Measurements from ENCODE around the gene CASP9.
"Not testable (repeated sequence)": the region's sequence is repeated elsewhere in the genome, so short reads cannot be mapped to it uniquely, and the experiment has no call there.

Gene CASP9

GRCh38 chr1:15485636-15486035 is 38.4 kb downstream of the CASP9 start:
- H3K9ac ChIP-seq (ENCODE audit: low read length), result no peak overlapping the region
- H3K4me1 ChIP-seq (ENCODE audit: control insufficient read depth, insufficient read depth, low read length), result no peaks in the 10 kb centered on the region
- no peak overlapping the region for H3K4me3 ChIP-seq (ENCODE audit: low read length)
- H3K27me3 ChIP-seq (ENCODE audit: control insufficient read depth, insufficient read depth, low read length), result no peaks in the 10 kb centered on the region
- H3K27ac ChIP-seq (ENCODE audit: low read depth, low read length), result no peak overlapping the region
- no peaks in the 10 kb centered on the region for H3K36me3 ChIP-seq (ENCODE audit: control insufficient read depth, insufficient read depth, low read length)

DNA sequence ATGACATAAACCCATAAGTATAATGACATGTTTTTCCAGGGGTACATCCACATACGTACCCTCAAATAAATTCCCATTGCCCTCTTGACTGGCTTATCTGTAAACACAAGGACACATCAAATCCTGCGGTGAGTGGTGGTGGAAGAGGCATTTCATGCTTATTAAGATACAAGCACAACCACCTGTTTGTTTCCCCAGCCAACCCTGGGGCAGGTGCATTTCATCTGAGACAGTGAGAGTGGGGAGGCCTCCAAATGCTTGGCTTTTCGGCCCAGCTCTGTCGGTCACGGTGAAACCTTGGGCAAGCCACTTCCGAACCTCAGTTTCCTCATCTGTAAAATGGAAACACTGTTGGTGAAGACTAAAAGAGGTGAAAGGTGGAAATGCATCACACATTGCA is 39.6 kb downstream of the CASP9 start:
- not testable (repeated sequence) for H3K27ac ChIP-seq (ENCODE audit: low read depth, low read length); H3K9ac ChIP-seq (ENCODE audit: low read length); H3K4me3 ChIP-seq (ENCODE audit: low read length); H3K4me1 ChIP-seq (ENCODE audit: control insufficient read depth, insufficient read depth, low read length); H3K36me3 ChIP-seq (ENCODE audit: control insufficient read depth, insufficient read depth, low read length); H3K27me3 ChIP-seq (ENCODE audit: control insufficient read depth, insufficient read depth, low read length)

DNA sequence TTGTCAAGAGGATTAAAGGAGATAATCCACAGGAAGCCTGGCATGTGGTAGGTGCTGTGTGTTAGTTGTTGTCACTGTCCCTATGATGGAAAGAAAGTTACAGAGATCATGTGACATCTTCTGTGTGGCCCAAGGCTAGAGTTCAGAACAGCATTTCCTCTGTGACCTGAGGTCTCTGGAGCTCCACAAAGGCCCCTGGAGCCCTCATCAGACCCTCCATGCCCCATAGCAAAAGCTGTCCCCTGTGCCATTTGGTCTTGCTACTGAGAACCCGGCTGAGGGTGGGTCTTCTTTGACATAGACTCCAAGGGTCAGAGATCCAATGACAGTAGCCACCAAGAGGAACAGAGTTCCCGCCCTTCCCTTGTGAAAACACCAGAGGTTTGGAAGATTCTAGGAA is 40.0 kb downstream of the CASP9 start:
- no peak overlapping the region for H3K9ac ChIP-seq (ENCODE audit: low read length)
- H3K4me3 ChIP-seq (ENCODE audit: low read length), result no peak overlapping the region
- H3K36me3 ChIP-seq (ENCODE audit: control insufficient read depth, insufficient read depth, low read length), result no peaks in the 10 kb centered on the region
- no peak overlapping the region for H3K27ac ChIP-seq (ENCODE audit: low read depth, low read length)
- no peaks in the 10 kb centered on the region for H3K27me3 ChIP-seq (ENCODE audit: control insufficient read depth, insufficient read depth, low read length)
- no peaks in the 10 kb centered on the region for H3K4me1 ChIP-seq (ENCODE audit: control insufficient read depth, insufficient read depth, low read length)

GRCh38 chr1:15482983-15483543 is 41.0 kb downstream of the CASP9 start:
- not testable (repeated sequence) for H3K36me3 ChIP-seq (ENCODE audit: control insufficient read depth, insufficient read depth, low read length); H3K4me1 ChIP-seq (ENCODE audit: control insufficient read depth, insufficient read depth, low read length); H3K27ac ChIP-seq (ENCODE audit: low read depth, low read length); H3K9ac ChIP-seq (ENCODE audit: low read length); H3K27me3 ChIP-seq (ENCODE audit: control insufficient read depth, insufficient read depth, low read length); H3K4me3 ChIP-seq (ENCODE audit: low read length)

GRCh38 chr1:15482455-15482854 is 41.6 kb downstream of the CASP9 start:
- H3K4me3 ChIP-seq (ENCODE audit: low read length); H3K36me3 ChIP-seq (ENCODE audit: control insufficient read depth, insufficient read depth, low read length); H3K9ac ChIP-seq (ENCODE audit: low read length); H3K4me1 ChIP-seq (ENCODE audit: control insufficient read depth, insufficient read depth, low read length); H3K27ac ChIP-seq (ENCODE audit: low read depth, low read length); H3K27me3 ChIP-seq (ENCODE audit: control insufficient read depth, insufficient read depth, low read length): not testable (repeated sequence)

- H3K4me3 ChIP-seq (ENCODE audit: low read length), result no peak overlapping the region
- no peaks in the 10 kb centered on the region for H3K27me3 ChIP-seq (ENCODE audit: control insufficient read depth, insufficient read depth, low read length)
- no peaks in the 10 kb centered on the region for H3K36me3 ChIP-seq (ENCODE audit: control insufficient read depth, insufficient read depth, low read length)
- no peak overlapping the region for H3K9ac ChIP-seq (ENCODE audit: low read length)
- H3K27ac ChIP-seq (ENCODE audit: low read depth, low read length), result no peak overlapping the region
- no peaks in the 10 kb centered on the region for H3K4me1 ChIP-seq (ENCODE audit: control insufficient read depth, insufficient read depth, low read length)
These were observed 44.2 kb downstream of the CASP9 start for GRCh38 chr1:15479654-15480347.

GRCh38 chr1:15477646-15478212 is 46.3 kb downstream of the CASP9 start:
- no peak overlapping the region for H3K9ac ChIP-seq (ENCODE audit: low read length)
- H3K4me1 ChIP-seq (ENCODE audit: control insufficient read depth, insufficient read depth, low read length), result no peaks in the 10 kb centered on the region
- H3K36me3 ChIP-seq (ENCODE audit: control insufficient read depth, insufficient read depth, low read length), result no peaks in the 10 kb centered on the region
- no peak overlapping the region for H3K27ac ChIP-seq (ENCODE audit: low read depth, low read length)
- H3K27me3 ChIP-seq (ENCODE audit: control insufficient read depth, insufficient read depth, low read length), result no peaks in the 10 kb centered on the region
- no peak overlapping the region for H3K4me3 ChIP-seq (ENCODE audit: low read length)

GRCh38 chr1:15476927-15477326 is 47.1 kb downstream of the CASP9 start:
- Histone ChIP-seq H3K27ac (ENCODE audit: low read depth, low read length) (no peak overlapping the region), H3K4me3 (ENCODE audit: low read length) (no peak overlapping the region), H3K9ac (ENCODE audit: low read length) (no peak overlapping the region), H3K27me3 (ENCODE audit: control insufficient read depth, insufficient read depth, low read length) (no peaks in the 10 kb centered on the region), H3K4me1 (ENCODE audit: control insufficient read depth, insufficient read depth, low read length) (no peaks in the 10 kb centered on the region), H3K36me3 (ENCODE audit: control insufficient read depth, insufficient read depth, low read length) (no peaks in the 10 kb centered on the region)

DNA sequence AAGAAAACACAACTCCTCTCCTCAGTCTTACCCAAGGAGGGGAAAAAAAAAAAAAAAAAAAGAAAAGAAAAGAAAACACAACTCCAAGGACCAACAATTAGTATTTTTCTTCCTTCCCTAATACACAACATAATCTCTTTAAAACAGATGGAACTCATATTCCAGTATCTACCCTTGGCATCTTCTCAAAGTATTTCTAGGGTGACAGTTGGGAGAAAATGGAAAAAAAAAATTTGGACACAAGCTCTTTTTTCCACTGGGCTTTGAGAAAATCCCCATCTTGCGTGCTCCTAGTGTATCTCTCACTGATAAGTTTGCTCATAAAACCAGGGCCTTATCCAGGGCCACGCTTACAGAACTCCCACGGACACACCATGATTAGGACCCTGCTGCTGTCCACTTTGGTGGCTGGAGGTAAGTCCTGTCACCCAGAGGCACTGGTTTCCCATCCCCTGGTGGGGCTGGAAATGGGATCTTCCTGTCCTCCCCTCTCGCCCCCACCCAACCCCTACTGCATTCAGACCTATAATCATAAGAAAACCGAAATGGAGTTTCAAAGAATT is 48.2 kb downstream of the CASP9 start, which contains the start of gene CELA2B:
TSS of gene CELA2B (plus strand) at position 353 of the 563 bp plus-strand sequence. CDS start at position 375, 22 bp downstream.
- Histone ChIP-seq H3K4me1 (ENCODE audit: control insufficient read depth, insufficient read depth, low read length) (no peaks in the 10 kb centered on the region), H3K9ac (ENCODE audit: low read length) (no peak within 1 kb of the TSS), H3K4me3 (ENCODE audit: low read length) (no peak within 1 kb of the TSS), H3K27ac (ENCODE audit: low read depth, low read length) (no peak within 1 kb of the TSS), H3K36me3 (ENCODE audit: control insufficient read depth, insufficient read depth, low read length) (no peaks in the 10 kb centered on the region), H3K27me3 (ENCODE audit: control insufficient read depth, insufficient read depth, low read length) (no peaks in the 10 kb centered on the region)

GRCh38 chr1:15472587-15472986 is 51.4 kb downstream of the CASP9 start:
- H3K4me1 ChIP-seq (ENCODE audit: control insufficient read depth, insufficient read depth, low read length), result no peaks in the 10 kb centered on the region
- no peaks in the 10 kb centered on the region for H3K36me3 ChIP-seq (ENCODE audit: control insufficient read depth, insufficient read depth, low read length)
- no peaks in the 10 kb centered on the region for H3K27me3 ChIP-seq (ENCODE audit: control insufficient read depth, insufficient read depth, low read length)
- H3K4me3 ChIP-seq (ENCODE audit: low read length), result no peak overlapping the region
- H3K9ac ChIP-seq (ENCODE audit: low read length), result no peak overlapping the region
- H3K27ac ChIP-seq (ENCODE audit: low read depth, low read length), result no peak overlapping the region

DNA sequence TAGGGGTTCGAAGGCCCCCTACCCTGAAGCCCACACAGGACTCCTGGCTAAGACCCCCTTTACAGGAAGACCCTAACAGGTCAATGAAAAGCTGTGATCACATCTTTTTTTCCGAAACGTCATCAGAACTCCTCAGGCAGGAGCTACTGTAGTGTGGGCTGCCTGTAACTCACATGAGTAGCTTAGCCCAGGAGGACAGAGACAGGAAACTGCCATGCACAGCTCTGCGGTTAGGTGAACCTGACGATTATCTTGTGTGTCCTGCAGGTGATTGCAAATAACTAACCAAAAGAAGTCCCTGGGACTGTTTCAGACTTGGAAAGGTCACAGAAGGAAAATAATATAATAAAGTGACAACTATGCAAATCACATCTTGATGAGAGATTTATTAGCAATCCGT is 52.3 kb downstream of the CASP9 start:
- H3K4me1 ChIP-seq (ENCODE audit: control insufficient read depth, insufficient read depth, low read length); H3K36me3 ChIP-seq (ENCODE audit: control insufficient read depth, insufficient read depth, low read length); H3K9ac ChIP-seq (ENCODE audit: low read length); H3K4me3 ChIP-seq (ENCODE audit: low read length); H3K27me3 ChIP-seq (ENCODE audit: control insufficient read depth, insufficient read depth, low read length); H3K27ac ChIP-seq (ENCODE audit: low read depth, low read length): not testable (repeated sequence)

GRCh38 chr1:15471067-15471466 is 52.9 kb downstream of the CASP9 start:
- not testable (repeated sequence) for H3K36me3 ChIP-seq (ENCODE audit: control insufficient read depth, insufficient read depth, low read length); H3K4me1 ChIP-seq (ENCODE audit: control insufficient read depth, insufficient read depth, low read length); H3K9ac ChIP-seq (ENCODE audit: low read length); H3K27me3 ChIP-seq (ENCODE audit: control insufficient read depth, insufficient read depth, low read length); H3K27ac ChIP-seq (ENCODE audit: low read depth, low read length); H3K4me3 ChIP-seq (ENCODE audit: low read length)
